GM12864 (cell line): ENCODE data around the gene ASB6.
A peak's percentile ranks its signal among the peaks of the same experiment; 100 is the strongest.

Source experiments
- DNase-seq: peaks from one replicate; pipeline ENCODE4 v3.0.0-alpha.2; 2011; ENCODE audit warnings: low read depth
- H3K4me3 ChIP-seq: 2 replicates; pipeline ENCODE4 v1.5.1; 2011; ENCODE audit warnings: mild to moderate bottlenecking, low read depth, low read length, control low read depth
- TF ChIP-seq, protein P1 (sequence below): IDR thresholded peaks from 2 replicates; pipeline ENCODE4 v1.5.1; 2011; ENCODE audit warnings: low read depth, mild to moderate bottlenecking, moderate library complexity, low read length, control low read depth, inconsistent platforms; ENCODE audit errors: missing control alignments

ASB6 gene

DNA sequence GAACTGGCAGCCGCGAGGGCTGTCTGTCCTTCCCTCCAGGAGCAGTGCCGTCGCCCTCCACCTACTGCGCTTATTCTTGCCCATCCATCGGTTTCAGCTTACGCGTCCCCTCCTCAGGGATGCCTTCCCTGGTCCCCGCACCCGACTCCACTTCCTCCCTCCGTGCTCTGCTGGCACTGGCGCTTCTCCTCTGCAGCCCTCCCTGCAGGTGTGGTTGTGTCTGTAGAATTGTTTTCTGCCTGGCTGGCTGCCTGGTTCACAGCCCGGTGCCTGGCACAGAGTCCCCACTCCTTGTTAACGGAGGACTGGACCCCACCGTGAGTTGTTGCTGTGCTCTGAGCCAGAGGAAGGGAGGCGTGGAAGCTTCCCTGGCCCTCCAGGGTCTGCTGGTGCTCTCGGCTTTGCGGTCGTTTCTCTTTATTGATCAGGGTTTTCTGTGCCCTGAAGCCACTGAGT lies 10.2 kb downstream of the ASB6 start:
- no peak overlapping the region for H3K4me3 ChIP-seq
- DNase-seq = no peak
- TF ChIP-seq, protein P1, sequence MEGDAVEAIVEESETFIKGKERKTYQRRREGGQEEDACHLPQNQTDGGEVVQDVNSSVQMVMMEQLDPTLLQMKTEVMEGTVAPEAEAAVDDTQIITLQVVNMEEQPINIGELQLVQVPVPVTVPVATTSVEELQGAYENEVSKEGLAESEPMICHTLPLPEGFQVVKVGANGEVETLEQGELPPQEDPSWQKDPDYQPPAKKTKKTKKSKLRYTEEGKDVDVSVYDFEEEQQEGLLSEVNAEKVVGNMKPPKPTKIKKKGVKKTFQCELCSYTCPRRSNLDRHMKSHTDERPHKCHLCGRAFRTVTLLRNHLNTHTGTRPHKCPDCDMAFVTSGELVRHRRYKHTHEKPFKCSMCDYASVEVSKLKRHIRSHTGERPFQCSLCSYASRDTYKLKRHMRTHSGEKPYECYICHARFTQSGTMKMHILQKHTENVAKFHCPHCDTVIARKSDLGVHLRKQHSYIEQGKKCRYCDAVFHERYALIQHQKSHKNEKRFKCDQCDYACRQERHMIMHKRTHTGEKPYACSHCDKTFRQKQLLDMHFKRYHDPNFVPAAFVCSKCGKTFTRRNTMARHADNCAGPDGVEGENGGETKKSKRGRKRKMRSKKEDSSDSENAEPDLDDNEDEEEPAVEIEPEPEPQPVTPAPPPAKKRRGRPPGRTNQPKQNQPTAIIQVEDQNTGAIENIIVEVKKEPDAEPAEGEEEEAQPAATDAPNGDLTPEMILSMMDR = no peak

DNA sequence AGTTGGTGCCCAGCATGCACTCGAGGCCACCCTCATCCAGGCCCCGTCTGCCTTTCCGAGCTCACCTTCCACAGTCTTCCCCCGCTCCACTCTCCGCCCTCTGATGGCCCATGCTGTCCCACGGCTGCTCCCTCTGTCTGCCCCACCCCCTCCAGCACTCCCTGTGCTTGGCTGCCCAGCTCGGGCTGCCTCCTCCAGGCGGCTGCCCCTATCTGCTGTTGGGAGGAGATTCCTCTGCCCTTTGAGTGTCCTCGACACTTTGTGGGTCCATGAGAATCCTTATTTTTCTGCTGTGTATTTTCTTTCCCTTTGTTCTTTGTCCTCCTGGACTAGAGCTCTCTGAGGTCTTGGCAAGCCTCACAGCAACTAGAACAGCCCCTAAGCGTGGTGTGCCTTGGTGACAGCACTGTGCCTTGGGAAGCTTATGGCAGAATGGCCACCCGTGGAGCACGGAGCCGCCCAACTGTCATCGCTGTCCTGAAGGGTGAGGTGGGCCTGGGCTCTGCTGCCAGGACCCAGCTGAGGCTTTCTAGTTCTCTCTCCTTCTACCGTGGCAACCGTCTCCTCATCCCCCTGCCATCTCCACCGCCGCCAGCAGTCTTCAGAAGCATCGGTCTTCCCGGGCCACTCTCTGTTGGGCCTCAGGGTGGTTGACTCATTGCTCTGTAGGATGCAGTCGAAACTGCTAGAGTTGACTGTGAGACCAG lies 10.8 kb downstream of the ASB6 start:
- H3K4me3 ChIP-seq = no peak overlapping the region
- no peak for DNase-seq
- TF ChIP-seq, protein P1 = no peak

DNA sequence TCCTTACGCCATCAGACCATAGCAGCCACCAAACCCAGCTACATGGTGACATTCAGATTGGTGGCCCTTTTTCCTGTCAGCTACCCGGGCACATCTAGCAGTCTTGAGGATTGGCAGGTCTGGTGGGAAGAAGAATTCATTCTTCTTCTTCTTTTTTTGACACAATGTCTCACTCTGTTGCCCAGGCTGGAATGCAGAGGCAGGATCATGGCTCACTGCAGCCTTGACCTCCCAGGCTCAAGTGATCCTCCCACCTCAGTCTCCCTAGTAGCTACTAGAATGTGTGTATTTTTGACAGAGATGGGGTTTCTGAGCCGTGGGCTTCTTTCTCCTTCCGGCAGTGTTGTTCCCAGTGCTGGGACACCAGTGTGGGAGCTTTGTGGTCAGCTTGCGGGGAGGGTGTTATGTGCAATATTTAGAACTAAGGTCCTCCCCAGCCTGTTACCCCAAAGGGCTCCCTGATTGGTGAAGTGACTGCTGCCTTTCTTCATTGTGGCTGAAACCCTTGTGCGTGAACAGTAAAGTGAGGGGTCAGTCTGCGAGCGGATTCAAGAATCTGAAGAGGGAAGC lies 12.6 kb downstream of the ASB6 start:
- DNase-seq = no peak

DNA sequence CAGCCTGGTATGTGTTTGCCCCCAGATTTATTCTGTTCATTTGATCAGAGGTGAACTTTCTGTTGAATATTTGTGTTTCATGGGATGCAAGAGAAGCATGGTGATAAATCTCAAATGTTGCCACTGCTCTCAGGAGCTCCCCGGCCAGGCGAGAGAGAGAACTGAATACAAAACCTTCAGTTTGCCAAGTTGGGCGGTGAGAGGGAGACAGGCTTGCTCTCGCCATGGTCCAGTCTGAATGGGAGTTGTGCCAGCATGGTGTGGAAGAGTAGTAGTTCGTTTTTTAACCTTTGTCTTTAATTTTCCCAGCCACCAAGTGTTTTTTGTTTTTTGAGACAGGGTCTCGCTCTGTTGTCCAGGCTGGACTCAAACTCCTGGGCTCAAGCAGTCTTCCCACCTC lies 13.2 kb downstream of the ASB6 start:
- TF ChIP-seq, protein P1 = no peak
- DNase-seq = no peak
- no peak overlapping the region for H3K4me3 ChIP-seq

More for the DNA sequence above, 12.6 kb downstream of the ASB6 start:
- TF ChIP-seq, protein P1 = no peak
- H3K4me3 ChIP-seq = no peak overlapping the region

DNA sequence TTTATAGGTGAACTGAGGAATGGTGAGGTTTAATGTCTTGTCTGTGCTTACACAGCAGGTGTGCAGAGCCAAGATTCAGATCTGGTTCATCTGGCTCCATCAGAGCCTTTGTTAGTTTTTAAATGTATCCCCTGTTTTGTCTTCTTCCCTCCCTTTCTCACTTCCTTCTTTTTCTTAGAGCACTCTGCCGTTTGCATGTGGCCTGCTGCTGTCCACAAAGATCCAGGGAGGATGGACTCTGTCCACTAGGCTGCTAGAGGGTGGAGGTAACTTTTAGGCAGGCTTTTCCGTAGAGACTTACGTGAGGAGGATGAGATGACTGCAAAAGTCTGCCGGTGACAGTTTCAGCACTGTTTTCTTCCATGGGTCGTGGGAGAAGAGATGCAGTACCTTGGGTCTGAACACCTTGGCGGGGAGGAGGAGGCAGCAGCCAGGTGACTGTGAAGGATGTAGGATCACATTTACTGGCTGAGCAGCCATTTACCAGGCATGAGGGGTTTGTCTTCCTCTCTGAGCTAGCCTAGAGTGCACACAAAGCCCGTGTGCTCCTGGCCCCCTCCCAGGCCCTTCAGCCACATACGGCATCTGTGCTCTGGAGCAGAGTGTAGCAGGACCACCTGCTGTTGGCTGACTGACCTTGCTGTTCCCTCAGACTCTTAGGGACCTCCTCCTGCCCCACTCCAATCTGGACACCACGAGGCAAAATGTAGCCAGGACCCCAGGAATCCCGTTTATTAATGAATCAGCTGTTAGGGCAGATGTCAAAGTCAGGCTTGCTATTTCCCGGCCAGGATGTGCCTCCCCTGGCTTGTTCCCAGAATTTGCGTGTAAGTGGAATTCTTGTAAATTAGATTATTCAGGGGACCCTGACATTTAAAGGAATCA lies 14.2 kb downstream of the ASB6 start:
- TF ChIP-seq, protein P1 = no peak
- no peak for DNase-seq
- peak overlapping the region; percentile 88 for H3K4me3 ChIP-seq

DNA sequence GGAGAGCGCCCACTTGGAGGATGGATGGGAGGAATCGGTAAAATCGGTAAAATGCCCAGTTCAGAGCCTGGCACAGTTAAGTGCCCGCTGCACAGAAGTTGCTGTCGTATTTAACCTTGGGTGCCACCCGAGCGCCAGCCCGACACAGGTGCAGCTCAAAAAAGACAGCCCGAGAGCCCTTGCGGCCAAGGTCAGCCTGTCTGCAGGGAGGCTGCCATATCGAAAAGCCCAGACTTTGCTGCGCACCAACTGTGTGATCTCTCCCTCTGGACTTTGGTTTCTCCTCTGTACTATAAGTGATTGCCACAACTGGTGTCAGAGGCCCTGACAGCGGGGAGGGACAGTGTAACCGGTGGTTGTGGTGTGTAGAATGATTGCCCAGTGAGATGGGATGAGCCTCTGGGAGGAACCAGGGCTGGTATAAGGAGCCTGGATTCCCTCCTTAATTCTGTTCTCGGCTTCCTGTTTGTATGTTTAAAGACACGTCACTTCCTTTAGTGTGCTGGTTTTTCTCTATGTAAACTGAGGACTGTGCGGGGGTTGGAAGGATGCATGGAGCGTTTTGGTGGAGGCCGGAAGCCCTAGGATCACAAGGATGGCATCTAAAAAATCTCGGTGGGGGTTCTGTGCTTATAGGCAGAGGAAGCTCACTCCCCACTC lies 15.2 kb downstream of the ASB6 start:
- no peak for DNase-seq
- TF ChIP-seq, protein P1 = no peak
- peak overlapping the region; percentile 88 for H3K4me3 ChIP-seq
